Liver (tissue), 9 donors: ENCODE results near the gene VAMP1. TPM values are rescaled to one million over a fixed set of nuclear protein-coding genes. Genes with fewer than 3 reads are reported as not detected.
"Not testable (repeated sequence)": the region's sequence is repeated elsewhere in the genome, so short reads cannot be mapped to it uniquely, and the experiment has no call there.

ENCODE experiments used
- DNase-seq: peaks from one replicate; pipeline ENCODE4 v3.0.0-alpha.2; 2017; ENCODE audit warnings: low spot score
- H3K27ac ChIP-seq, 2 donors: one replicate each; pipeline ENCODE4 v1.7.0; 2013; ENCODE audit warnings: inconsistent platforms in 2 of 2, low read length in 2 of 2, control low read depth in 1 of 2, low read depth in 1 of 2, mild to moderate bottlenecking in 1 of 2
- H3K27me3 ChIP-seq, 4 donors: one replicate each; pipeline versions ENCODE4 v1.6.1 to v1.7.0; 2013; ENCODE audit warnings: low read length in 3 of 4, inconsistent platforms in 1 of 4, mild to moderate bottlenecking in 1 of 4, moderate library complexity in 1 of 4; ENCODE audit not compliant: control insufficient read depth in 4 of 4, insufficient read depth in 4 of 4
- H3K36me3 ChIP-seq, 4 donors: one replicate each; pipeline versions ENCODE4 v1.6.1 to v1.7.0; 2013; ENCODE audit warnings: low read length in 3 of 4, mild to moderate bottlenecking in 3 of 4, low read depth in 1 of 4, moderate library complexity in 1 of 4; ENCODE audit not compliant: control insufficient read depth in 4 of 4, insufficient read depth in 3 of 4
- H3K4me1 ChIP-seq, 4 donors: one replicate each; pipeline versions ENCODE4 v1.6.1 to v1.7.0; 2013; ENCODE audit warnings: low read length in 3 of 4, mild to moderate bottlenecking in 3 of 4, moderate library complexity in 1 of 4; ENCODE audit not compliant: control insufficient read depth in 4 of 4, insufficient read depth in 4 of 4
- H3K4me3 ChIP-seq, 3 donors: one replicate each; pipeline versions ENCODE4 v1.6.1 to v1.7.0; 2013; ENCODE audit warnings: low read length in 3 of 3, control low read depth in 1 of 3, low read depth in 1 of 3, mild to moderate bottlenecking in 1 of 3
- H3K9ac ChIP-seq, 2 donors: one replicate each; pipeline ENCODE4 v1.7.0; 2013; ENCODE audit warnings: low read length in 2 of 2, mild to moderate bottlenecking in 2 of 2, moderate library complexity in 2 of 2, control low read depth in 1 of 2, low read depth in 1 of 2
- H3K9me3 ChIP-seq, 4 donors: one replicate each; pipeline versions ENCODE4 v1.6.1 to v1.7.0; 2013; ENCODE audit warnings: low read length in 3 of 4; ENCODE audit not compliant: control insufficient read depth in 4 of 4
- EGR1 ChIP-seq, 2 donors: IDR thresholded peaks; 2 replicates each; pipeline ENCODE4 v1.6.1; 2016 to 2018; ENCODE audit warnings: antibody characterized with exemption in 2 of 2, low read depth in 2 of 2
- FOXA2 ChIP-seq: IDR thresholded peaks from 2 replicates; pipeline ENCODE4 v1.6.1; 2016; ENCODE audit warnings: antibody characterized with exemption
- GABPA ChIP-seq, 2 donors: IDR thresholded peaks in 1 of 2; conservative IDR thresholded peaks in 1 of 2; 2 replicates each; pipeline ENCODE4 v1.6.1; 2016; ENCODE audit warnings: antibody characterized with exemption in 2 of 2, mild to moderate bottlenecking in 1 of 2, moderate library complexity in 1 of 2
- HNF4A ChIP-seq, 2 donors: conservative IDR thresholded peaks; 2 replicates each; pipeline ENCODE4 v1.6.1; 2016; ENCODE audit warnings: antibody characterized with exemption in 2 of 2, mild to moderate bottlenecking in 2 of 2
- HNF4G ChIP-seq: IDR thresholded peaks from 2 replicates; pipeline ENCODE4 v1.6.1; 2016; ENCODE audit warnings: antibody characterized with exemption
- JUND ChIP-seq, 2 donors: IDR thresholded peaks; 2 replicates each; pipeline ENCODE4 v1.6.1; 2016; ENCODE audit warnings: antibody characterized with exemption in 2 of 2
- NR2F2 ChIP-seq: IDR thresholded peaks from 2 replicates; pipeline ENCODE4 v1.6.1; 2016; ENCODE audit warnings: antibody characterized with exemption
- RAD21 ChIP-seq, 2 donors: IDR thresholded peaks; 2 replicates each; pipeline ENCODE4 v1.6.1; 2016; ENCODE audit warnings: antibody characterized with exemption in 2 of 2, mild to moderate bottlenecking in 2 of 2
- RXRA ChIP-seq, 2 donors: IDR thresholded peaks; 2 replicates each; pipeline ENCODE4 v1.6.1; 2017 to 2018; ENCODE audit warnings: antibody characterized with exemption in 2 of 2, mild to moderate bottlenecking in 1 of 2
- SP1 ChIP-seq: IDR thresholded peaks from 2 replicates; pipeline ENCODE4 v1.6.1; 2018; ENCODE audit warnings: antibody characterized with exemption, mild to moderate bottlenecking
- TAF1 ChIP-seq: conservative IDR thresholded peaks from 2 replicates; pipeline ENCODE4 v1.6.1; 2016; ENCODE audit warnings: antibody characterized with exemption, mild to moderate bottlenecking
- YY1 ChIP-seq: IDR thresholded peaks from 2 replicates; pipeline ENCODE4 v1.6.1; 2016; ENCODE audit warnings: antibody characterized with exemption, mild to moderate bottlenecking
- WGBS: extraction: QIAGEN DNeasy Blood & Tissue Kit; methylation state at CpG from one replicate; pipeline ENCODE4 v1.1.7; 2013; 5-methylcytosine and 5-hydroxymethylcytosine counted together
- polyA plus RNA-seq, 2 donors: library from polyadenylated mRNA; stranded (reverse) in 1 of 2; unstranded in 1 of 2; fragments of 200-250 nt in 1 of 2; fragments of >200 nt in 1 of 2; fragmentation: Nextera tagmentation in 1 of 2; extraction: Ambion mirVana in 1 of 2; gene quantifications; one replicate each; pipeline versions ENCODE4 v1.2.1 to v1.2.3, GENCODE V29; 2013 to 2015
- total RNA-seq, 2 donors: library from RNA; depleted of rRNA; stranded (reverse); fragments of >200 nt; gene quantifications; one replicate each; pipeline ENCODE4 v1.2.3, GENCODE V29; 2014
- TF ChIP-seq, protein P1 (sequence below): IDR thresholded peaks from 2 replicates; pipeline ENCODE4 v1.6.1; 2016; ENCODE audit warnings: antibody characterized with exemption, mild to moderate bottlenecking
- TF ChIP-seq, protein P2 (sequence below): IDR thresholded peaks from 2 replicates; pipeline ENCODE4 v1.6.1; 2016; ENCODE audit warnings: antibody characterized with exemption
- TF ChIP-seq, protein P3 (sequence below): IDR thresholded peaks from 2 replicates; pipeline ENCODE4 v1.6.1; 2016; ENCODE audit warnings: antibody characterized with exemption
- TF ChIP-seq, protein P4 (sequence below): IDR thresholded peaks from 2 replicates; pipeline ENCODE4 v1.6.1; 2016; ENCODE audit warnings: antibody characterized with exemption
- TF ChIP-seq, protein P5 (sequence below): fragments of 150-350 bp; IDR thresholded peaks from 2 replicates; pipeline ENCODE4 v1.5.1; 2017; ENCODE audit warnings: improper control_type of control experiment, low read depth, low read length; ENCODE audit not compliant: missing input control
- donor health status: healthy.
- donor health status: healthy.
- donor health status: healthy.
- donor health status: healthy.
- donor health status: healthy.

VAMP1 gene
- total and polyA plus RNA-seq, 4 donors = 2.4 to 6.4 (median 5.0) TPM

DNA sequence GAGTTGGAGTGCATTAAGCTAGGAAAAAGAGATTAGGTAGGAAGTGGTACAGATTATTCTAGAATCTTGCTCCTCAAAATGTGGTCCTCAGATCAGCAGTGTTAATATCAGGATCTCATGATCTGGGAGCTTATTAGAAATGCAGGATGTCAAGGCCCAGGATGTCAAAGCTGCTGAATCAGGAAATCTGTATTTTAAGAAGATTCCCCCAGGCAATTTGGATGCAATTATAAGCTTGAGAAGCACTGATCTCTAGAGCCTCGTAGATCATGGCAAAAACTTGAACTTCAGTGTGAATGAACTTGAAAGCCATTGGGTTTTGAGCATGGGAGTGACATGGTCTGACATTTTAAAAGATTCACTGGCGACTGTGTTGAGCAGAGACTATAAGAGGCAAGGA is 30.0 kb upstream of the VAMP1 start:
- TF ChIP-seq JUND (IDR thresholded peaks at IDR 0.05) (no peak), RXRA (IDR thresholded peaks at IDR 0.05) (no peak), YY1 (no peak), TAF1 (no peak), HNF4G (no peak)
- WGBS = 93% methylated on average over 2 of the region's 2 CpGs
- peaks cover 0 to 3% (median 0%) of the 10 kb centered on the region in 4 donors for H3K4me1 ChIP-seq
- H3K27ac ChIP-seq = no peak overlapping the region
- H3K27me3 ChIP-seq = no peaks in the 10 kb centered on the region
- no peak overlapping the region for H3K4me3 ChIP-seq
- H3K9ac ChIP-seq = no peak overlapping the region
- peaks cover 2 to 23% (median 10%) of the 10 kb centered on the region in 4 donors for H3K36me3 ChIP-seq
- DNase-seq = no peak
- no peaks in the 10 kb centered on the region for H3K9me3 ChIP-seq

DNA sequence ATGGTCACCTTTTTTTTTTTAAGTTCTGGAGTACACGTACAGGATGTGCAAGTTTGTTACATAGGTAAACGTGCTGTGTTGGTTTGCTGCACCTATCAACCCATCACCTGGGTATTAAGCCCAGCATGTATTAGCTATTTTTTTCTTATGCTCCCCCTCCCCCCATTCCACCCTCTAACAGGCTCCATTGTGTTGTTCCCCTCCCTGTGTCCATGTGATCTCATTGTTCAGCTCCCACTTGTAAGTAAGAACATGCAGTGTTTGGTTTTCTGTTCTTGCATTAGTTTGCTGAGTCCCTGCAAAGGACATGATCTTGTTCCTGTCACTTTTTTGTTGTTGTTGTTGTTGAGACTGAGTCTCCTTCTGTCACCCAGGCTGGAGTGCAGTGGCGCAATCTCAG is 26.8 kb upstream of the VAMP1 start:
- 93% methylated on average over 3 of the region's 3 CpGs for WGBS
- H3K27ac ChIP-seq, H3K4me3 ChIP-seq, H3K27me3 ChIP-seq, DNase-seq, H3K9ac ChIP-seq, H3K9me3 ChIP-seq: not testable (repeated sequence)
- Histone ChIP-seq H3K36me3 (peaks cover 0 to 26% (median 7%) of the 10 kb centered on the region in 4 donors), H3K4me1 (peaks cover 1 to 27% (median 16%) of the 10 kb centered on the region in 4 donors)

DNA sequence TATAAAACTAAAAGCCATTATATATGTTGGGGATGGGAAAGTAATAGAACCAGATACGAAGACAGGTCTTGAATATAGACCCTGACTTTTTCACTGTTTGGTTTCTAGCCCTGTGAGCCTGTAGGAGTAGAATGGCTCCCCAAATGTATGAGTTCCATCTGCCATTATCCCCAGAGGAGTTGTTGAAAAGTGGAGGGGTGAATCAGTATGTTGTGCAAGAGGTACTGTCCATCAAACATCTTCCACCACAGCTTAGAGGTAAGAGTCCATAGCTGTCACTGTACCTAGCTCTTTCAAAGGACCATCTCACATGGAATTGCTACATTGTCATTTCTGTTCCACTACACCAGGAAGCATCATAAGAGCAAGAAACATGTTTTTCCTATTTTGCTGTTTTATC is 24.5 kb upstream of the VAMP1 start:
- no peaks in the 10 kb centered on the region for H3K27me3 ChIP-seq
- peaks cover 2 to 32% (median 20%) of the 10 kb centered on the region in 4 donors for H3K4me1 ChIP-seq
- no peak overlapping the region for H3K27ac ChIP-seq
- no peaks in the 10 kb centered on the region for H3K9me3 ChIP-seq
- TF ChIP-seq EGR1 (IDR thresholded peaks at IDR 0.05; ENCODE audit: low read depth in 2 of 2) (no peak), TAF1 (no peak), SP1 (no peak), HNF4G (no peak), GABPA (IDR thresholded peaks at IDR 0.05 in 1 of 2, conservative IDR thresholded peaks at IDR 0.05 in 1 of 2) (no peak), YY1 (no peak), JUND (IDR thresholded peaks at IDR 0.05) (no peak), RAD21 (IDR thresholded peaks at IDR 0.05) (no peak), HNF4A (conservative IDR thresholded peaks at IDR 0.05) (no peak), NR2F2 (no peak), RXRA (IDR thresholded peaks at IDR 0.05) (no peak), FOXA2 (no peak)
- TF ChIP-seq, protein P1, sequence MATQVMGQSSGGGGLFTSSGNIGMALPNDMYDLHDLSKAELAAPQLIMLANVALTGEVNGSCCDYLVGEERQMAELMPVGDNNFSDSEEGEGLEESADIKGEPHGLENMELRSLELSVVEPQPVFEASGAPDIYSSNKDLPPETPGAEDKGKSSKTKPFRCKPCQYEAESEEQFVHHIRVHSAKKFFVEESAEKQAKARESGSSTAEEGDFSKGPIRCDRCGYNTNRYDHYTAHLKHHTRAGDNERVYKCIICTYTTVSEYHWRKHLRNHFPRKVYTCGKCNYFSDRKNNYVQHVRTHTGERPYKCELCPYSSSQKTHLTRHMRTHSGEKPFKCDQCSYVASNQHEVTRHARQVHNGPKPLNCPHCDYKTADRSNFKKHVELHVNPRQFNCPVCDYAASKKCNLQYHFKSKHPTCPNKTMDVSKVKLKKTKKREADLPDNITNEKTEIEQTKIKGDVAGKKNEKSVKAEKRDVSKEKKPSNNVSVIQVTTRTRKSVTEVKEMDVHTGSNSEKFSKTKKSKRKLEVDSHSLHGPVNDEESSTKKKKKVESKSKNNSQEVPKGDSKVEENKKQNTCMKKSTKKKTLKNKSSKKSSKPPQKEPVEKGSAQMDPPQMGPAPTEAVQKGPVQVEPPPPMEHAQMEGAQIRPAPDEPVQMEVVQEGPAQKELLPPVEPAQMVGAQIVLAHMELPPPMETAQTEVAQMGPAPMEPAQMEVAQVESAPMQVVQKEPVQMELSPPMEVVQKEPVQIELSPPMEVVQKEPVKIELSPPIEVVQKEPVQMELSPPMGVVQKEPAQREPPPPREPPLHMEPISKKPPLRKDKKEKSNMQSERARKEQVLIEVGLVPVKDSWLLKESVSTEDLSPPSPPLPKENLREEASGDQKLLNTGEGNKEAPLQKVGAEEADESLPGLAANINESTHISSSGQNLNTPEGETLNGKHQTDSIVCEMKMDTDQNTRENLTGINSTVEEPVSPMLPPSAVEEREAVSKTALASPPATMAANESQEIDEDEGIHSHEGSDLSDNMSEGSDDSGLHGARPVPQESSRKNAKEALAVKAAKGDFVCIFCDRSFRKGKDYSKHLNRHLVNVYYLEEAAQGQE = no peak
- TF ChIP-seq, protein P2, sequence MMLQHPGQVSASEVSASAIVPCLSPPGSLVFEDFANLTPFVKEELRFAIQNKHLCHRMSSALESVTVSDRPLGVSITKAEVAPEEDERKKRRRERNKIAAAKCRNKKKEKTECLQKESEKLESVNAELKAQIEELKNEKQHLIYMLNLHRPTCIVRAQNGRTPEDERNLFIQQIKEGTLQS = no peak
- TF ChIP-seq, protein P3, sequence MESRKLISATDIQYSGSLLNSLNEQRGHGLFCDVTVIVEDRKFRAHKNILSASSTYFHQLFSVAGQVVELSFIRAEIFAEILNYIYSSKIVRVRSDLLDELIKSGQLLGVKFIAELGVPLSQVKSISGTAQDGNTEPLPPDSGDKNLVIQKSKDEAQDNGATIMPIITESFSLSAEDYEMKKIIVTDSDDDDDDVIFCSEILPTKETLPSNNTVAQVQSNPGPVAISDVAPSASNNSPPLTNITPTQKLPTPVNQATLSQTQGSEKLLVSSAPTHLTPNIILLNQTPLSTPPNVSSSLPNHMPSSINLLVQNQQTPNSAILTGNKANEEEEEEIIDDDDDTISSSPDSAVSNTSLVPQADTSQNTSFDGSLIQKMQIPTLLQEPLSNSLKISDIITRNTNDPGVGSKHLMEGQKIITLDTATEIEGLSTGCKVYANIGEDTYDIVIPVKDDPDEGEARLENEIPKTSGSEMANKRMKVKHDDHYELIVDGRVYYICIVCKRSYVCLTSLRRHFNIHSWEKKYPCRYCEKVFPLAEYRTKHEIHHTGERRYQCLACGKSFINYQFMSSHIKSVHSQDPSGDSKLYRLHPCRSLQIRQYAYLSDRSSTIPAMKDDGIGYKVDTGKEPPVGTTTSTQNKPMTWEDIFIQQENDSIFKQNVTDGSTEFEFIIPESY = no peak
- TF ChIP-seq, protein P4, sequence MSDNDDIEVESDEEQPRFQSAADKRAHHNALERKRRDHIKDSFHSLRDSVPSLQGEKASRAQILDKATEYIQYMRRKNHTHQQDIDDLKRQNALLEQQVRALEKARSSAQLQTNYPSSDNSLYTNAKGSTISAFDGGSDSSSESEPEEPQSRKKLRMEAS = no peak
- TF ChIP-seq, protein P5, sequence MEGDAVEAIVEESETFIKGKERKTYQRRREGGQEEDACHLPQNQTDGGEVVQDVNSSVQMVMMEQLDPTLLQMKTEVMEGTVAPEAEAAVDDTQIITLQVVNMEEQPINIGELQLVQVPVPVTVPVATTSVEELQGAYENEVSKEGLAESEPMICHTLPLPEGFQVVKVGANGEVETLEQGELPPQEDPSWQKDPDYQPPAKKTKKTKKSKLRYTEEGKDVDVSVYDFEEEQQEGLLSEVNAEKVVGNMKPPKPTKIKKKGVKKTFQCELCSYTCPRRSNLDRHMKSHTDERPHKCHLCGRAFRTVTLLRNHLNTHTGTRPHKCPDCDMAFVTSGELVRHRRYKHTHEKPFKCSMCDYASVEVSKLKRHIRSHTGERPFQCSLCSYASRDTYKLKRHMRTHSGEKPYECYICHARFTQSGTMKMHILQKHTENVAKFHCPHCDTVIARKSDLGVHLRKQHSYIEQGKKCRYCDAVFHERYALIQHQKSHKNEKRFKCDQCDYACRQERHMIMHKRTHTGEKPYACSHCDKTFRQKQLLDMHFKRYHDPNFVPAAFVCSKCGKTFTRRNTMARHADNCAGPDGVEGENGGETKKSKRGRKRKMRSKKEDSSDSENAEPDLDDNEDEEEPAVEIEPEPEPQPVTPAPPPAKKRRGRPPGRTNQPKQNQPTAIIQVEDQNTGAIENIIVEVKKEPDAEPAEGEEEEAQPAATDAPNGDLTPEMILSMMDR = no peak
- WGBS = 81% methylated on average over 1 of the region's 1 CpG
- H3K9ac ChIP-seq = no peak overlapping the region
- no peak for DNase-seq
- peaks cover 2 to 24% (median 6%) of the 10 kb centered on the region in 4 donors for H3K36me3 ChIP-seq
- H3K4me3 ChIP-seq = peak overlapping the region in 1 of 3 donors; percentile 77
